Raji (cell line): ENCODE measurements around the gene HOXD13.

Experiments
- POLR2A ChIP-seq: IDR thresholded peaks from 2 replicates; pipeline ENCODE4 v1.6.1; 2011; ENCODE audit warnings: low read depth, low read length, control low read depth; ENCODE audit not compliant: insufficient read depth

The HOXD13 gene

GRCh38 chr2:176087330-176088047 lies 5.0 kb upstream of the HOXD13 start:
- TF ChIP-seq POLR2A: no peak

GRCh38 chr2:176088048-176088936 lies 4.2 kb upstream of the HOXD13 start:
- no peak for TF ChIP-seq POLR2A

GRCh38 chr2:176088937-176089842 lies 3.3 kb upstream of the HOXD13 start:
- no peak for TF ChIP-seq POLR2A

- no peak for TF ChIP-seq POLR2A
These were observed 2.6 kb upstream of the HOXD13 start for GRCh38 chr2:176089843-176090395.

- TF ChIP-seq POLR2A: no peak
These were observed 1.7 kb upstream of the HOXD13 start for GRCh38 chr2:176090862-176091261.

- no peak for TF ChIP-seq POLR2A
These were observed 927 bp upstream of the HOXD13 start for GRCh38 chr2:176091329-176092258.

GRCh38 chr2:176093145-176093897 lies 800 bp downstream of the HOXD13 start:
- TF ChIP-seq POLR2A: no peak

- no peak for TF ChIP-seq POLR2A
These were observed 1.4 kb downstream of the HOXD13 start for GRCh38 chr2:176093898-176094249.

- no peak for TF ChIP-seq POLR2A
These were observed 1.8 kb downstream of the HOXD13 start for GRCh38 chr2:176094349-176094748.

- TF ChIP-seq POLR2A: no peak
These were observed 2.9 kb downstream of the HOXD13 start for GRCh38 chr2:176095421-176095820.

GRCh38 chr2:176096243-176096985 lies 3.9 kb downstream of the HOXD13 start:
- TF ChIP-seq POLR2A: no peak

GRCh38 chr2:176096986-176097819 lies 4.7 kb downstream of the HOXD13 start:
- TF ChIP-seq POLR2A: no peak

GRCh38 chr2:176097820-176098365 lies 5.4 kb downstream of the HOXD13 start:
- TF ChIP-seq POLR2A: no peak
